Adrenal gland (tissue), 12 donors: Measurements from ENCODE around the gene MALT1. TPM values are rescaled to one million over a fixed set of nuclear protein-coding genes. Genes with fewer than 3 reads are reported as not detected.
"Not testable (repeated sequence)": the region's sequence is repeated elsewhere in the genome, so short reads cannot be mapped to it uniquely, and the experiment has no call there.

Experiments used
- DNase-seq, 7 donors: peaks; one replicate each; pipeline ENCODE4 v3.0.0-alpha.2; 2019 to 2020
- H3K27ac ChIP-seq, 5 donors: fragments of 200-600 bp; sonication (generic) in 4 of 5; 1 replicate in 3 of 5; 2 replicates in 2 of 5; pipeline versions ENCODE4 v1.5.1 to v1.8.0; 2016 to 2020; ENCODE audit warnings: mild to moderate bottlenecking in 1 of 5
- H3K27me3 ChIP-seq: fragments of 200-600 bp; 2 replicates; pipeline ENCODE4 v1.8.0; 2021
- H3K36me3 ChIP-seq, 2 donors: fragments of 200-600 bp; replicated peaks in 1 of 2; 1 replicate in 1 of 2; 2 replicates in 1 of 2; pipeline versions ENCODE4 v1.5.1 to v1.8.0; 2018 to 2022
- H3K4me1 ChIP-seq, 2 donors: fragments of 200-600 bp; replicated peaks in 1 of 2; 1 replicate in 1 of 2; 2 replicates in 1 of 2; pipeline versions ENCODE4 v1.5.1 to v1.8.0; 2018 to 2021
- H3K4me3 ChIP-seq, 4 donors: fragments of 200-600 bp; sonication (generic) in 3 of 4; one replicate each; pipeline ENCODE4 v1.5.1; 2016 to 2018
- H3K9me3 ChIP-seq, 3 donors: fragments of 200-600 bp; sonication (generic) in 1 of 3; replicated peaks in 1 of 3; 1 replicate in 2 of 3; 2 replicates in 1 of 3; pipeline versions ENCODE4 v1.5.1 to v1.8.0; 2016 to 2021
- POLR2A ChIP-seq, 2 donors: fragments of 450-650 bp; IDR thresholded peaks; one replicate each; pipeline ENCODE4 v1.6.1; 2017; ENCODE audit warnings: antibody characterized with exemption in 2 of 2, mild to moderate bottlenecking in 2 of 2, moderate library complexity in 1 of 2
- WGBS, 4 donors: extraction: QIAGEN DNeasy Blood & Tissue Kit in 2 of 4; methylation state at CpG; one replicate each; pipeline versions ENCODE4 v1.1.5 to v1.1.7; 2013 to 2017; 5-methylcytosine and 5-hydroxymethylcytosine counted together
- intact Hi-C, 2 donors: fragments of 100-400 bp; cut with DNase I; formaldehyde crosslinking; loops; one replicate each; pipeline versions ENCODE4 v1.14.1 to v1.15.0; 2022 to 2023
- polyA plus RNA-seq, 3 donors: library from polyadenylated mRNA; stranded (reverse); fragments of 200-250 nt in 2 of 3; fragments of 350-450 nt in 1 of 3; fragmentation: Illumina TruSeq in 1 of 3; extraction: RNeasy Lipid Tissue Mini Kit (QIAGEN cat#74804) in 1 of 3; gene quantifications; one replicate each; pipeline ENCODE4 v1.2.3, GENCODE V29; 2013 to 2014
- total RNA-seq, 9 donors: library from RNA; depleted of rRNA in 4 of 9; stranded (reverse); fragments of >200 nt in 4 of 9; fragments of 120-200 nt in 1 of 9; fragmentation: NEBNext Ultra II Directional in 1 of 9; extraction: Animal tissue kit (Norgen Biotek cat#: 25700) in 1 of 9; gene quantifications; one replicate each; pipeline versions ENCODE4 v1.1.0 to v1.2.4, GENCODE V29; 2013 to 2023
- TF ChIP-seq, protein P1 (sequence below), 6 experiments: fragments of 450-650 bp in 4 of 6; fragments of 200-600 bp in 2 of 6; sonication (generic) in 1 of 6; IDR thresholded peaks; 1 replicate in 5 of 6; 2 replicates in 1 of 6; pipeline versions ENCODE4 v1.5.1 to v1.8.0; 2016 to 2021; ENCODE audit warnings: antibody characterized with exemption in 6 of 6, mild to moderate bottlenecking in 2 of 6, moderate library complexity in 1 of 6
- donor health status: healthy with polysubstance abuse.
- donor health status: Bipolar disorder and iron deficiency.
- donor health status: DM: yes; HTN: yes; CAD: no.
- donor health status: DM: no; HTN: no; CAD: no.
- donor health status: DM: no; HTN: no; CAD: no.
- donor health status: DM: yes; HTN: yes; CAD: no.

Gene MALT1
- total and polyA plus RNA-seq, 12 donors = 4.2 to 19.2 (median 9.4) TPM

- Histone ChIP-seq H3K4me3 (no peak overlapping the region), H3K9me3 (no peaks in the 10 kb centered on the region), H3K27me3 (no peaks in the 10 kb centered on the region), H3K4me1 (no peaks in the 10 kb centered on the region), H3K36me3 (no peaks in the 10 kb centered on the region), H3K27ac (no peak overlapping the region)
- no peak for DNase-seq
- WGBS, 4 donors = 78 to 84% (median 80%) methylated on average over 5 of the region's 5 CpGs
- intact Hi-C loops = no loop called here
- TF ChIP-seq, protein P1, sequence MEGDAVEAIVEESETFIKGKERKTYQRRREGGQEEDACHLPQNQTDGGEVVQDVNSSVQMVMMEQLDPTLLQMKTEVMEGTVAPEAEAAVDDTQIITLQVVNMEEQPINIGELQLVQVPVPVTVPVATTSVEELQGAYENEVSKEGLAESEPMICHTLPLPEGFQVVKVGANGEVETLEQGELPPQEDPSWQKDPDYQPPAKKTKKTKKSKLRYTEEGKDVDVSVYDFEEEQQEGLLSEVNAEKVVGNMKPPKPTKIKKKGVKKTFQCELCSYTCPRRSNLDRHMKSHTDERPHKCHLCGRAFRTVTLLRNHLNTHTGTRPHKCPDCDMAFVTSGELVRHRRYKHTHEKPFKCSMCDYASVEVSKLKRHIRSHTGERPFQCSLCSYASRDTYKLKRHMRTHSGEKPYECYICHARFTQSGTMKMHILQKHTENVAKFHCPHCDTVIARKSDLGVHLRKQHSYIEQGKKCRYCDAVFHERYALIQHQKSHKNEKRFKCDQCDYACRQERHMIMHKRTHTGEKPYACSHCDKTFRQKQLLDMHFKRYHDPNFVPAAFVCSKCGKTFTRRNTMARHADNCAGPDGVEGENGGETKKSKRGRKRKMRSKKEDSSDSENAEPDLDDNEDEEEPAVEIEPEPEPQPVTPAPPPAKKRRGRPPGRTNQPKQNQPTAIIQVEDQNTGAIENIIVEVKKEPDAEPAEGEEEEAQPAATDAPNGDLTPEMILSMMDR (IDR thresholded peaks at IDR 0.05) = no peak
- TF ChIP-seq POLR2A (IDR thresholded peaks at IDR 0.05) = no peak
These were observed 25.9 kb upstream of the MALT1 start for GRCh38 chr18:58645398-58645797.

- WGBS, 4 donors = 59 to 73% (median 68%) methylated on average over 4 of the region's 4 CpGs
- Histone ChIP-seq H3K27me3 (no peaks in the 10 kb centered on the region), H3K36me3 (no peaks in the 10 kb centered on the region), H3K4me3 (no peak overlapping the region), H3K4me1 (no peaks in the 10 kb centered on the region), H3K9me3 (no peaks in the 10 kb centered on the region), H3K27ac (no peak overlapping the region)
- TF ChIP-seq, protein P1 (IDR thresholded peaks at IDR 0.05) = no peak
- no peak for TF ChIP-seq POLR2A (IDR thresholded peaks at IDR 0.05)
- intact Hi-C loops = no loop called here
- no peak for DNase-seq
These were observed 24.9 kb upstream of the MALT1 start for GRCh38 chr18:58646334-58646862.

- Histone ChIP-seq H3K4me1 (no peaks in the 10 kb centered on the region), H3K9me3 (no peaks in the 10 kb centered on the region), H3K36me3 (no peaks in the 10 kb centered on the region), H3K27me3 (no peaks in the 10 kb centered on the region), H3K4me3 (no peak overlapping the region), H3K27ac (no peak overlapping the region)
- intact Hi-C loops = no loop called here
- no peak for DNase-seq
- WGBS, 4 donors = 84 to 90% (median 87%) methylated on average over 1 of the region's 1 CpG
- TF ChIP-seq, protein P1 (IDR thresholded peaks at IDR 0.05) = no peak
- no peak for TF ChIP-seq POLR2A (IDR thresholded peaks at IDR 0.05)
These were observed 21.1 kb upstream of the MALT1 start for GRCh38 chr18:58649966-58650816.

DNA sequence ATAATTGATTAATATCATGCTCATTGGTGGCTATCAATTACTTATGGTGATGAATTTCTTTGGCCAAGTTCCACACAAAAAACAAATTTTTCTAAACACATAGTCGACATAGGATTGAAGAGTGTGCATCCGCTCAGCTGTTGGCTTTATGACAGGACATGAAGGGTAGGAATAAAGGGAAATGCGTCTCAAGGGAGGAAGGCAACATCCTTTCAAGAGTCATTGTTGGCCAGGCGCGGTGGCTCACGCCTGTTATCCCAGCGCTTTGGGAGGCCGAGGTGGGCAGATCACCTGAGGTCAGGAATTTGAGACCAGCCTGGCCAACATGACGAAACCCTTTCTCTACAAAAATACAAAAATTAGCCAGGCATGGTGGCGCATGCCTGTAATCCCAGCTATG is 20.4 kb upstream of the MALT1 start:
- H3K27me3 ChIP-seq, intact Hi-C loops, H3K4me3 ChIP-seq, H3K27ac ChIP-seq, H3K4me1 ChIP-seq, H3K36me3 ChIP-seq, DNase-seq, H3K9me3 ChIP-seq: not testable (repeated sequence)
- WGBS, 4 donors = 82 to 88% (median 87%) methylated on average over 10 of the region's 10 CpGs

- H3K27me3 ChIP-seq, H3K36me3 ChIP-seq, H3K4me3 ChIP-seq, H3K4me1 ChIP-seq, intact Hi-C loops, H3K9me3 ChIP-seq, H3K27ac ChIP-seq, DNase-seq: not testable (repeated sequence)
- 74 to 84% (median 81%) methylated on average over 7 of the region's 7 CpGs for WGBS, 4 donors
These were observed 18.0 kb upstream of the MALT1 start for GRCh38 chr18:58653144-58653722.
